ENCODE measurements around the gene TMEM43.
A peak's percentile ranks its signal among the peaks of the same experiment; 100 is the strongest.

Gene TMEM43

DNA sequence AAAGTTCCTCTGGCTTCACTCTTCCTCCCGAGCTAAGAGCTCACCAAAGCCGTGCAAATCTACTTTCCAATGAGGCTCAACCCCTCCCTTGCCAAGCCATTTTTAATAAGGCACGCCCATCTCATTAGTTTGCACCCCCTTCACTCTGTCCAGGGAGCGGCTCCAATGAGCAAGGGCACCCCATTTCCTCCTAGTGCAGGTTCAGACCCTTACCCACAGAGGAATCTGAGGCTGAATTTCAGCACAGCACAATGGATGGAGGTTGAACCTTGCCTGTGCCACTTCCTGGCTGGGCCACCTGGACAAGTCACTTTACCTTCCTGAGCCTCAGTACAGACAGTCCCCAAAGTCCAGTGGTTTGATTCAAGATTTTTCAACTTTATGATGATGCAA, 28.1 kb downstream of the TMEM43 start:
- DNase-seq = no peak

DNA sequence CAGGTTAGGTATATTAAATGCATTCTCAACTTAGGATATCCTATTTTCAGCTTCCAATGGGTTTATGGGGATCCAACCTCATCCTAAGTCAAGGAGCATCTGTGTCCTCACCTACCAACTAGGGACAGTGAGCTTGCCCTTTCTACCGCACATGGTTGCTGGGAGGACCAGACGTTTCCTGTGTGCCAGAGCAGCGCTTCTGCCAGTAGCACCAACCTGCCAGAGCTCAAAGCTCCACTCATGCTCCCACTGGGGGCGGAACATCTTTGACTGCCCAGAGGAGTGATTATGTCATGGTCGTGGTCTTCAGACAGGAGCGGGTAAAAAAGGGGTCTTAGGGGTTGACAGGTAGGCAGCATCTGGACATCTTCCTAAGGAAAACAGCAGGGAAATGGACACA, 28.8 kb downstream of the TMEM43 start:
- no peak for DNase-seq

DNA sequence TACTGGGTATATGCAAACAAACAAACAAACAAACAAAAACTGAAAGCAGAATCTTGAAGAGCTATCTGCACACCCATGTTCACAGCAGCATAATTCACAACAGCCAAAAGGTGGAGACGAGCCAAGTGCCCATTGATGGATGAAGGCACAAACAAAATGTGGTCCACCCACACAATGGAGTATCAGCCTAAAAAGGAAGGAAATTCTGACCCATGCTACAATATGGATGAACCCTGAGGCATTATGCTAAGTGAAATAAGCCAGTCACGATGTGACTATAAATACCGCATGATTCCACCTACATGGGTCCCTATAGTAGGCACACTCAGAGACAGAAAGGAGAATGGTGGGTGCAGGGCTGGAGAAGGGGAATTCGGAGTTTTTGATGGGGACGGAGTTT, 29.4 kb downstream of the TMEM43 start:
- no peak for DNase-seq

DNA sequence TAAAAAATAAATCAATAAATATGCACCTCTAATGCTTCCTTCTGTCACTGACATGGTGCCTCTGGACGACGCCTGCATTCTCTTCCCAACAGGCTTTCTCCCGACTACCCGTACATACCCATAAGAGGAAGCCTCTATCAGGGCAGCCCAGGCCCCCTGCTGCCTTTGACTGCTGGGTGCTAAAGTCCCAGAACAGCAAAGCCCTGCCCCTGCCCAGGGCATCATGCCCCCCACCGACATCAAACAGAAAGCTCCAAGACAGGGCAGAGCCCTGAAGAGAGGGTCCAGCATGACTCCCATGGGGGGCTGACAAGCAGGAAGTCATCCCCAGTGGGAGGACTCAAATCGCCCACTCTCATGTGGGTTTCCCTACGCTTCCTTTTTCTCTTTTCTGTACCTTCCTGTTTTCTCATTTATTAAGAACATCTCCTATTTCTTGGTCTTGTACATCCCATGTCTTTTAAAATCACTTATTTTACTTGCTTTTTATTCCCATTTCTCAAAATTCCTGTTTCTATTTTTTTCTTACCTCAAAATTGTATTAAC, 30.1 kb downstream of the TMEM43 start:
- no peak for DNase-seq

DNA sequence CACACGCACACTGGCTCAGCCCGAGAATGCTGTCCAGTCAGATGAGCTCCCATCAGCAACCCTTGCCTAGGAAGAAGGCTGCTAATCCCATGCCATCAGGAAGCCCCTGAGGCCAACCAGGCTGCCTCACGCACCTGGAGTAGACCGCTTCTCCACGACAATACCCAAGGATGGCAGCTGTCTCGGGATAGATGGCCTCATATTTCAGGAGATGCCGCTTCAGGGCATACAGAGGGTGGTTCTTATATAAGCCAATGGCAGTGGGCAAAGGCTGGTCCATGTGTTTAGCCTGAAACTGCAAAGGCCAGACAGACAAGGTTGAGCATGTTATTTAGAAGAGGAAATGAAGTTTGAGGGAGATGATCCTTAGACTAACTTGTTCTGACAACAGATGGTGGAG, 31.3 kb downstream of the TMEM43 start:
- DNase-seq = no peak

DNA sequence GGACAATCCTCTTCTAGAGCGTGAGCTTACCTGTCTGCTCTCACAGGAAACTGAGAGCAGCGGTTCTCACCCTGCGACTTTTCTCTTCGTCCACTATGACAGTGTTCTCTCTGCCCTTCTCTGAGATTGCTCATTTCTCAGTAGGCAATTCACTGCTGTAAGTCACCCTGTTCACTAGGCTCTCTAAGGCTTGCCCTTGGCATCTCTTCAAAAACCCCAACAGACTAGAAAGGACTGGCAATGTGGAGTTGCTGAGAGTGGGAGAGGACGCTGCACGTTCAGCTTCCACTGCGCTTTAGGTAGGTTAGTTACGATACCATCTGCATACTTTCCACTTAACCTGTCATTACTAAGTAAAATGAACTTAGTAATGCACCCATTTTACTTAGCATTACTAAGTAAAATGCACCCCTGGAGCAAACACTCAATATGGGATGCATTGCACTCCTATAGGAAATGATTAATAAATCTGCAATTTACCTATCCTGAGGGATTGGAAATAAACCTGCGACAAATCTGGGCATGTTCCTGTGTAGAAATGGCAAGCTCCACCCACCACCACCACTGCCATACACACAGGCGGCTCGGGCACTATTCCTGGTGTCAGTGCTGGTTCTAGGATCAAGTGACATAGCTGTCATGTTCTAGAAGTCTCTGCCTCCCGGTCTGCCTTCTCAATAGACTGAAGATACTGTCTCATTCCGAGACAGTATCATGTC, 32.1 kb downstream of the TMEM43 start:
- no peak for DNase-seq

DNA sequence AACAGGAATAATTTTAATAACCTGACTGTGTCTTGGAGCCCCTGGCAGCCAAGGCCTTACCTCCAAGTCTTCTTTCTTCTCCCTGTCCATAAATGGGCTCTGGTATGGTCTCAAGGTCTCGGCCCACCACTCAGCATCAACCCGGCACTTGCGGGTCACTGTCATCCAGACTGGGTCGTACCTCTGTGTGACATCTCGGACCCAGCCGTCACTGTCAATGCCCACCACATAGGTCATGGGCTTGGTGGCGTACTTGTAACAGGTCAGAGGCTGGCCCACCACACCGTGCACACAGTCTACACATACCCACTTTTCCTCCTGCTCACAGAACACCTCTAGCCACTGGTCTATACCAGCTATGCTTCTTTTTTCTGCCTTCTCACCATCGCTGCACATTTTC, 33.1 kb downstream of the TMEM43 start:
- DNase-seq = no peak

DNA sequence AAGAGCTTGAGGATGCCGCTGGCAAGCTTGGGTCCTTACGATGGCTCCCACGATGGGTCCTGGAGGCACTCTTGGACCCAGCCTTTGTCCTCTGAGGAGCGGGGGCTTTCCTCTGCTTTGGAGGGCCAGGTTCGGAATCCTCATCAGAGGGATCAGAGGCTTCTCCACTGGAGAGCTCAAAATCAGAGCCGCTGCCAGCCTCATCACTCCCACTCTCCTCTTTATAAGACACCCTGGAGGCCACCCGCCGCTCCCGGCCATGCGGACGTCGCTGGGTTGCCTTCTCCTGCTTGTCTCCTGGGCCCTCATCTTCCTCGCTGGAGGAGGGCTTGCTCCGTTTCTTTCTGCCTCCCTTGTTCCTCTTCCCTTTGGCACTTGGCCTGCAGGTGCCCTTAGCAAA, 33.5 kb downstream of the TMEM43 start:
- no peak for DNase-seq

DNA sequence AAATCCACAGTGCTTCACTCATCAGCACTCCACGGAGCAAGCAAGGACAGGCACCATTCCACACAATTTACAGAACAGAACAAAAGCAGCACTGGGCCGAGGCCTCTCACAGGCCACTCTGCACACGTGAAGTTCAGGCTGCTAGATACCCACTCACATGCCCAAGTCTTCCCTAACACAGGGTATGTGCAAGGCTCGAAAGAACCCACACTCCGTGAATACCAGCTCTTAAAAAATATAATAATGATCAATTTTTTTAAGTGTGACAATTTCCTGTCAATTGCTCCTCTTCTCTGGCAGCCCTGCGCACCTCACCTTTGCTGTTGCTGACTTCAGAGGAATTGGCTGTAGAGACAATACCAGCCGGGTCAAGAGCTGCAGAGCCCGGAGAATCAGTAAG, 34.6 kb downstream of the TMEM43 start:
- DNase-seq = no peak

DNA sequence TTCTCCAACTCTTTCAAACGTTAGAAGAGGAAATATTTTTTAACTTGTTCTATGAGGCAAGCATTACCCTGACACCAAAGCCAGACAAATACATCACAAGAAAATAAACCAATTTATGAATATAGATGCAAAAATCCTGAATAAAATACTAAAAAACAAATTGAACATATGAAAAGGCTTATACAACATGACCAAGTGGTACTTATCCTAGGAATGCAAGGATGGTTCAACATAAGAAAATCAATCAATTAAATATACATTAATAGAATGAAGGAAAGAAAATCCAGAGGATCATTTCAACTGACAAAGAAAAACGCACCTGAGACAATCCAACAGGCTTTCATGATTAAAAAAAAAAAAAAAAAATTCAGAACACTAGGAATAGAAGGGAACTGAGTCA, 36.4 kb downstream of the TMEM43 start:
- DNase-seq = no peak

DNA sequence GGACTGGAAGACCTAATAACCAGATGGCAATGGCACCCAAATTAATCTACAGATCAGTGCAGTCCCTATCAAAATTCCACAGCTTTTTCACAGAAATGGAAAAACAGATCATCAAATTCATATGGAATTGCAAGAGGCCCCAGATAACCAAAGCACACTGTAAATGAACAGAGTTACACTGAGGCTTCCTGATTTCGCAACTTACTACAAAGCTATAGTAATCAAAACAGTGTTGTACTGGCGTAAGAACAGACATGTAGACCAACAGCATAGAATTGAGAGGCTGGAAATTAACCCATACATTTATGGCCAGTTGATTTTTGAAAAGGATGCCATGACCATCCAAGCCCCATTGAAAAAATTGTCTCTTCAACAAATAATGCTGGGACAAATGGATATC, 37.3 kb downstream of the TMEM43 start:
- no peak for DNase-seq

DNA sequence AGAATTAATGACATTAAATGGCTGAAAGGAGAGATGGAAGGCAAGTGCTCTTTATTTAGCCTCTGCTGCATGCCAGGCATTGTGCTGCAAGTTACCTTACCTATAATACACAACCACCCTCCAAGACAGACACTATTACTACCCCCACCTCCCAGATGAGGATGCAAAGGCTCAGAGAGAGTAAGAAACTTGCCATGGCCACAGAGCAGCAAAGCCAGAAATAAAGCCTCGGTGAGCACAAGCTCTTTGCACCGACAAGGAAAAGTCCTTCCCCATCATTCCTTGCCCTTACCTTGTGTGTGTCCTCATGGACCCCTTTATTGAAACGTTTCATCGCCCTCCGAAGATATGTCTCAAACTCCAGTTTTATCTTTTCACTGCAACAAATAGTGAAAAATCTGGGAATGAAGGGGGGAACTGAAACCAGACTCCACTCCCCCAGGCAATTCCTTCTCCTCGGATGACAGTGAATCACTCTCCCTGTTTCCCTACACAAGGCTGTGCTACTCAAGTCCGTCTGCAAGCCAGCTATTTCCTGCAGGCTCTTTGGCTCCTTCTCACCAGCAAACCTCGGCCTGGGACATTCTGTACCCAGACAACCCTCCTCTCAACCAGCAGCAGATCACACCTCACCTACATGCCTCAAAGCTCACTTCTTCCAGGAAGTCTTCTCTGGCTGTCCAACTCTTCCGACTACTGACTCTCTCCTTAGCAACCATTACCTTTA, 42.2 kb downstream of the TMEM43 start:
- DNase-seq = no peak

DNA sequence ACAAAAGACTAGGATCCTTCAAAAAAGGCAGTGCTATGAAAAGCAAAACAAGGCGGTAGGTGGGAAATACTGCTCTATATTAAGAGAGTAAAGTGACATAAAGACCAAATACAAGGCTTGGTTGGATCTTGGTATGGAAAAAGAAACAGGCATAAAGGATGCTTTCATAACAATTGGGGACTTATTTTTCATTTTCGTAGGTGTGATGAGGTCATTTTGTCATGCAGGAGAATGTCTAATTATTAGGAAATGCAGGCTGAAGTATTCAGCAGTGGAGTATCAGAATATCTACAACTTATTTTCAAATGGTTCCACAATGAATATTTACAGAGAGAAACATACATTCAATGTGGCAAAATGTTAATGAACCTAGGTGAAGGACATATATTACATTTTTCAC, 44.6 kb downstream of the TMEM43 start:
- DNase-seq = no peak

DNA sequence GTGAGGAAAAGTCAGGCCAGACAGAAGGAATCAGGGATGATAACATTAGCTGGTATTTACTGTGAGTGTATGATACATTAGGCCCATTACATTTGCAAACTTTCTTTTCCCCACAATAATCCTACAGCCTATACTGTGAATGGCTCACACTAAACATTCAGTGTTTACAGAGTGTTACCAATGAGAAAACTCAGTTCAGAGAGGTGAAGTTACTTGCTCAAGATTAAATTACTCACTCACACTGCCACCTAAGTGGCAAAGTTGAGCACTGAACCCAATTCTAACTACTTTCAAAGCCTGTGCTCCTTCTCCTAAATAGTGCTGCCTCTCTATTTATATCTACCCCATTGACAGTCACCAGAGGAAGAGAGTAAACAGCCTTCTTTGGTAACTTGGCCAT, 45.0 kb downstream of the TMEM43 start:
- no peak for DNase-seq

DNA sequence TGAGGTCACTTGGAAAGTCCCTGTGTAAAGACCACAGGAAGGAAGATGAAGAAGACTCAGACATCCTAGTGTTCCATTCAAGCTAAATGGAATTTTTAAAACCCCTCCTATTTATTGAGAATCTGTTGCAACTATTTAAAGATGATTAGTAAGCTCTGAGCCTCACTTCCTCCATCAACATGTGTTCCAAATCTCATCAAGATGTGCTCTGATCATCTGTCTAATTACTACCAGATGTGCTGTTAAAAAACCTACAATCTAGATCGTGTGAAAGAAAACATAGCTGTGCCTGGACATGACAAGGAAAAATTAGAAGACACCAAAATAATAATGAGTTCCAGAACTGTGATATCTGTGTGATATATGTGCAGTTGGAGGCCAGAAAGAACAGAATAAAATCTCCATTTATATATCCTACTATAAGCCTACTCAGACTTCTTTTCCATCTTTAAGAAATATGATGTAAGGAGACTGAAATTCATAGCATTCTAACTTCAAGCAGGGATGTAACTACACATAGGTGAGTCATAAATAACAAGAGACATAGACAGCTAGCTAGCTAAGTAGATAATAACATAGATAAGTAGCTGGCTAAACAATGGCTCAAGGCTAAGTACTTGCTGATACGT, 45.8 kb downstream of the TMEM43 start:
- DNase-seq = no peak

DNA sequence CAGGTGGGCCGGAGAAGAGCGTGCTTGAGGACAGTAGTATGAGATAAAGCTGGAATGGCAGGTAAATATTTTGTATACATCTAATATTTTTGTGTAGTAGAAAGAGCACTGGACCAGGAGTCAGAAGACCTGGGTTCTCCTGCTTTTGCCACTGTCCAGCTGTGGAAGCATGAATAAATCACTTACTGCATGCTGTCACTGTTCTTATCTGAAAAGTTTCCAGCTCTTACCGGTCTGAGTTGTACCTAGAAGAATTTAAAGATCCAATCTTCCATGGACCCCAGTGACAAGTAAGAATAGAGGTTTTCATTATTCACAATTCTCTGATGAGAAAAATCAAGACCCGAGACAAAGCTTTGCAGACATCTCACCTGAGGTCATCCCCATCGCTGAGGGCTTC, 47.6 kb downstream of the TMEM43 start:
- no peak for DNase-seq

DNA sequence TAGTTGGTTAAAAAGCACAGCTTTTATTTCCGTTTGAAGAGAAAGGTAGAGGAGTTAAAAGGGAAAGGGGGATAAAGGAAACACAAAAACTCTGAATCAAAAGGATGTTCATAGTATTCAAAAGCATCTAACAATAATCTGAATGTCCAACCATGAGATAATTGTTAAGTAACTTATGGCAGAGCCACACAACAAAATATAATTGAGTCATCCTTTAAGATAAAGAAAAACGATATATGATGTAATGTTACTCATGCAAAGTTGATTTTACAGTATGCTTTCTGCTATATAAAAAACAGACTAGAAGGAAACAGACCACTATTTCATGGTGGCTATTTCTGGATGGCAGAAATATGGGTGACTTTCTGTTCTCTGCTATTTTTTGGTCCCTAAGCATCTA, 49.6 kb downstream of the TMEM43 start:
- no peak for DNase-seq

DNA sequence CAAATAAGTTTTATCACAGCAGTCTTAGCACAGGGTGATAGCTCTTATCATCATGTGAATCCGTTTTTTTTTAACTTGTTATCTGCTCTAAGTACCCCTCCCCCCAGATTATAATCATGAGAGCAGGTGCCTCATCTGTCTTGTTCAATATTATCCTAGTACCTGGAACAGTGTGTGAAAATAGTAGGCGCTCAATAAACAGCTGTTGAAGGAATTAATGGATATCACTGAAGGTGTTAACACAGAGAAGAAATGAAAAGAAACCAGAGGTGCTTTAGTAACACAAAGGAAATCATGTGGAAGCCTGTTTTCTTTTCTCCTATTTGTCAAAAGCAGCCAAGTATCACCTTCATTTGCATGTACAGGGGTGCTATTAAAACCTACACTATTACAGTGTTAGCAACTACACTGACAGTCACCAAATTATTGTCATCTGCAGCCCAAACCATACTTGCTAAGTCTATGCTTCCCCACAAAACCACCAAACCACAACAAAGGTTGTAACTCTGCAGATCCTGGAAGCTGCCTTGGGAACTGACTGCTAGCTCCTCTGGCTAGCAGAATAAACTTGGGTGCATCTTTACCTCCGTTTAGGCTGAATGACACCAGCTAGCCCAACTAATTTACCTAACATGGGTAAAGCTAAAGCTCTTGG, 50.7 kb downstream of the TMEM43 start:
- DNase-seq = peak; percentile 29

DNA sequence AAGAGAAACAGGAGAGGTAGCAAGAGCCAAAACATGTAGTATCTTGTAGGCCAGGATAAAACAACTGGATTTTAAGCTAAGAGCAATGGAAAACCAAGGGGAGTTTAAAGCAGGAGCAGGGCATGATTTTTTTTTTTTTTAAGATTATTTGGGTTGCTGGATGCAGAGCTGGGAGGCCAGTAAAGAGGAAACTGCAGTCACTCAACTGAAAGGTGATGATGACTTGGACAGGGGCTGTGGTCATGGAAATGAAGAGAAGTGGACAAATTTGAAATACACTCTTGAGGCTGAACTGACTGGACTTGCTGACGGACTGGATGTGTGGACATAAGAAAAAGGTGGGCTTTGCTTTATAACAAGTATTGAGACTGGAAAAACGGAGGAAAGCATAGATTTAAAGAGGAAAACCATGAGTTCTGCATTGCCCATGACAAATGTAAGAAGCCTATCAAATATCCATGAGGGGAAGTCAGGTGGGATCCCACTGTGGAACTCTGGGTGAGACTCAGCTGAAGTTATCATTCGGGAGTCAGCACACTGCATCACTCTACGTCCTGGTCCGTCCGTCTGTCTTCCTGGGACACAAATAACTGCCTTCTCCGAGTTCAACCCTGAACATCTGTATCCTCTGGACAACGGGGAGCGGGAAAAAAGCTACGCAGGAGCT, 52.9 kb downstream of the TMEM43 start:
- DNase-seq = no peak

DNA sequence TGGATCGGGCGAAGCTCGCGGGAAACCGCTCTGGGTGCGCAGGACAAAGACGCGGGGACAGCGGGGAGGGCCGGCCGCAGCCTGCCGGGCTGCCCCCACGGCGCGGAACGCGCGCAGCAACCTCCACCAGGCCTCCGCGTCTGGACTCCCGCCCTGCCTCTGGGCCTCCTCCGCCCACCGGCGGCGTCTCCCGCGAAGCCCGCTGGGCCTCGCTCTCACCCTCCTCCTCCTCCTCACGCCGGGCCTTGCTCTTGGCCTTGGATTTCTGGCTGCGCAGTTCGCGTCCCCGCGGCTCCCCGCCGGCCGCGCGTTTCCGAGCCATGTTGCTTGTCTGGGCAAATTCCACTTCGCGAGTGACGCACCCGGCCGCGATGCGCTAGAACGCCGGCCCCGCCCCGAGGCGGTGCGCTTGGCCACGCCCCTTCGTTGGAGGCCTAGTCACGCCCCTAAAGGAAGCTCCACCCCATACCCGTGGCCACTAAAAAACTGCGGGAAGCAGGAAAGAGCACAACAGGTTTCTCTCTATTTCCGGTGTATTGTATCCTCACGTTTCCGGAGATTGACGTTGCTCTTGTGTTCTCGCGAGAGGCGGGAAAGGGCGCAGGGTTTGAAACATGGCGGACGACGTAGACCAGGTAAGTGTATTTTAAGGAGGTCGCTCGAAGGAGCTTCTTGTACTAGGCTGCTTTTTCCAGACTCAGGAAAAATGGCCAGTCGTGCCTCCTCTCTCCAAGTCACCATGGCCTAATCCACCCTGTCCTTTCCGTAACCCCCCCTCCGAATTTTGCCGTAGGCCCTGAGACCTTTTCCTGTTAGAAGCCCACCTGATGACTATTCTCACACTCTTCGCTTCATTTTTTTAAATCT, 53.6 kb downstream of the TMEM43 start, which contains the start of the genes LSM3 and XPC:
Gene LSM3 (plus strand): TSS at position 571 of the 867 bp plus-strand sequence. CDS start 44 bp downstream, at position 615.
Gene XPC (minus strand): TSS at position 355 of the 867 bp plus-strand sequence. CDS start 33 bp downstream, at position 322.
- peak; percentile 96 for DNase-seq

DNA sequence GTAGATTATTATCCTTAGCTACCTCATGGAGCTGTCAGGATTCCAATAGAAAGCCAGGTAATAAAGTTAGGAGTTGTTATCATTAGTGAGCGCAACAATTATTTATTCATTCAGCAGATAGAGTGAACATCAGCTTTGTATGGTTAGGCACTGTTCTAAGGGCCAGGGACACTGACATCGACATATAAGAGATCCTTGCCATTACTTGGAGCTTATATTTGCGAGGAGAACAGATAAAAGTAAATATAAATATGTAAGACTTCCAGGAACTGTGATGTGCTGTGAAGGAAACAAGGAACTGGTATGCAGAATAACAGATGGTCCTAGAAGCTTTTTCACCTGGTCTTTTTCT, 54.2 kb downstream of the TMEM43 start:
- DNase-seq = no peak

DNA sequence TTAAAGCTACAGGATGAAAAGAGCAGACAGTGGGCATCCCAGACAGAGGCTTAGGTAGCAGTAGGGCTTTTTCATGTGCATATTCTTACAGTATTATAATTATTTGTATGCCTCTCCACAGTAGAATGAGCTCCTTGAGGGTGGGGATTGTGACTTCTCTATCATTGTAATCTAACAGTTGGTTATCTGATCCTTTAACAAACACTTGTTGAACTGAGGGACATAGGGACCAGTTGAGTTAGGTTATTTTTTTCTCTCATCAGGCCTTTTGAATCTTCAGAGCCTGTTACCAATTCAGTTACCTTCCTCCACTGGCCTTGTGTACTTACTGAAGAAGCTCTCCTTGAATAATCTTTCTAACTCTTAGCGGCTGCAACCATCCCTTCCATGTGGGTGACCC, 54.9 kb downstream of the TMEM43 start:
- DNase-seq = no peak

Measured in KG1 (cell line).